IPS-20b (cell line): ENCODE results near the gene PECR.

Experiments
- H3K27ac ChIP-seq: one replicate; pipeline ENCODE4 v1.5.1; 2013; ENCODE audit warnings: low read length
- H3K27me3 ChIP-seq: 2 replicates; pipeline ENCODE4 v1.6.1; 2013; ENCODE audit warnings: mild to moderate bottlenecking, low read length, inconsistent platforms; ENCODE audit not compliant: insufficient read depth
- H3K36me3 ChIP-seq: 2 replicates; pipeline ENCODE4 v1.6.1; 2013; ENCODE audit warnings: low read depth, mild to moderate bottlenecking, inconsistent platforms, low read length, moderate library complexity; ENCODE audit not compliant: insufficient read depth
- H3K4me1 ChIP-seq: 2 replicates; pipeline ENCODE4 v1.6.1; 2013; ENCODE audit warnings: mild to moderate bottlenecking, control low read depth, inconsistent platforms, low read length, moderate library complexity; ENCODE audit not compliant: insufficient read depth
- H3K4me3 ChIP-seq: 2 replicates; pipeline ENCODE4 v1.5.1; 2013; ENCODE audit warnings: mild to moderate bottlenecking, low read length, inconsistent platforms
- H3K9ac ChIP-seq: 2 replicates; pipeline ENCODE4 v1.6.1; 2013; ENCODE audit warnings: low read depth, mild to moderate bottlenecking, inconsistent platforms, low read length, moderate library complexity
- H3K9me3 ChIP-seq: 2 replicates; pipeline ENCODE4 v1.6.1; 2013; ENCODE audit warnings: mild to moderate bottlenecking, low read depth, low read length, inconsistent platforms; ENCODE audit not compliant: insufficient read depth

The PECR gene

GRCh38 chr2:216043949-216044348 is 37.7 kb downstream of the PECR start:
- Histone ChIP-seq H3K27me3 (no peaks in the 10 kb centered on the region), H3K9ac (no peak overlapping the region), H3K9me3 (no peaks in the 10 kb centered on the region), H3K36me3 (peaks cover 21% of the 10 kb centered on the region), H3K4me3 (no peak overlapping the region), H3K27ac (no peak overlapping the region), H3K4me1 (no peaks in the 10 kb centered on the region)

- no peaks in the 10 kb centered on the region for H3K27me3 ChIP-seq
- no peak overlapping the region for H3K9ac ChIP-seq
- H3K27ac ChIP-seq, result no peak overlapping the region
- H3K4me3 ChIP-seq, result no peak overlapping the region
- H3K9me3 ChIP-seq, result no peaks in the 10 kb centered on the region
- peaks cover 28% of the 10 kb centered on the region for H3K36me3 ChIP-seq
- H3K4me1 ChIP-seq, result no peaks in the 10 kb centered on the region
Observed at GRCh38 chr2:216041438-216041837, 40.2 kb downstream of the PECR start.

- Histone ChIP-seq H3K9me3 (no peaks in the 10 kb centered on the region), H3K9ac (no peak overlapping the region), H3K27ac (no peak overlapping the region), H3K4me1 (no peaks in the 10 kb centered on the region), H3K27me3 (no peaks in the 10 kb centered on the region), H3K36me3 (peaks cover 28% of the 10 kb centered on the region), H3K4me3 (no peak overlapping the region)
Observed at GRCh38 chr2:216039918-216040317, 41.7 kb downstream of the PECR start.

- H3K4me3 ChIP-seq, result no peak overlapping the region
Observed at GRCh38 chr2:216034065-216034464, 47.5 kb downstream of the PECR start.

GRCh38 chr2:216033403-216033802 is 48.2 kb downstream of the PECR start:
- no peak overlapping the region for H3K4me3 ChIP-seq
- no peaks in the 10 kb centered on the region for H3K9me3 ChIP-seq
- H3K4me1 ChIP-seq, result no peaks in the 10 kb centered on the region

More at GRCh38 chr2:216034065-216034464, 47.5 kb downstream of the PECR start:
- Histone ChIP-seq H3K27me3 (no peaks in the 10 kb centered on the region), H3K27ac (no peak overlapping the region), H3K4me1 (no peaks in the 10 kb centered on the region), H3K9ac (no peak overlapping the region), H3K36me3 (peaks cover 11% of the 10 kb centered on the region), H3K9me3 (no peaks in the 10 kb centered on the region)

GRCh38 chr2:216031960-216032689 is 49.5 kb downstream of the PECR start:
- H3K4me1 ChIP-seq, result no peaks in the 10 kb centered on the region
- H3K27ac ChIP-seq, result no peak overlapping the region
- H3K27me3 ChIP-seq, result no peaks in the 10 kb centered on the region
- no peak overlapping the region for H3K9ac ChIP-seq
- no peak overlapping the region for H3K4me3 ChIP-seq
- peaks cover 5% of the 10 kb centered on the region; the same call in 1 of the 2 replicates for H3K36me3 ChIP-seq
- H3K9me3 ChIP-seq, result no peaks in the 10 kb centered on the region

More at GRCh38 chr2:216033403-216033802, 48.2 kb downstream of the PECR start:
- Histone ChIP-seq H3K27ac (no peak overlapping the region), H3K27me3 (no peaks in the 10 kb centered on the region), H3K36me3 (peaks cover 9% of the 10 kb centered on the region), H3K9ac (no peak overlapping the region)

GRCh38 chr2:216030216-216030615 is 51.4 kb downstream of the PECR start:
- H3K27ac ChIP-seq, result no peak overlapping the region
- H3K9me3 ChIP-seq, result no peaks in the 10 kb centered on the region
- no peaks in the 10 kb centered on the region for H3K27me3 ChIP-seq
- H3K9ac ChIP-seq, result no peak overlapping the region
- peaks cover 5% of the 10 kb centered on the region; the same call in 1 of the 2 replicates for H3K36me3 ChIP-seq
- no peaks in the 10 kb centered on the region for H3K4me1 ChIP-seq
- H3K4me3 ChIP-seq, result no peak overlapping the region

GRCh38 chr2:216029416-216030129 is 52.0 kb downstream of the PECR start:
- Histone ChIP-seq H3K27me3 (no peaks in the 10 kb centered on the region), H3K4me1 (no peaks in the 10 kb centered on the region), H3K9me3 (no peaks in the 10 kb centered on the region), H3K27ac (no peak overlapping the region), H3K9ac (no peak overlapping the region), H3K4me3 (no peak overlapping the region), H3K36me3 (peaks cover 5% of the 10 kb centered on the region; the same call in 1 of the 2 replicates)

- H3K4me1 ChIP-seq, result no peaks in the 10 kb centered on the region
- no peaks in the 10 kb centered on the region for H3K27me3 ChIP-seq
- no peak overlapping the region for H3K4me3 ChIP-seq
- H3K9me3 ChIP-seq, result no peaks in the 10 kb centered on the region
- no peak overlapping the region for H3K27ac ChIP-seq
- H3K9ac ChIP-seq, result no peak overlapping the region
- peaks cover 4% of the 10 kb centered on the region; the same call in 1 of the 2 replicates for H3K36me3 ChIP-seq
Observed at GRCh38 chr2:216024779-216025336, 56.8 kb downstream of the PECR start.

GRCh38 chr2:216023055-216023648 is 58.5 kb downstream of the PECR start:
- H3K4me3 ChIP-seq, result no peak overlapping the region

GRCh38 chr2:216021768-216022565 is 59.6 kb downstream of the PECR start:
- Histone ChIP-seq H3K4me1 (no peaks in the 10 kb centered on the region), H3K27me3 (no peaks in the 10 kb centered on the region)

More at GRCh38 chr2:216023055-216023648, 58.5 kb downstream of the PECR start:
- H3K27ac ChIP-seq, result no peak overlapping the region
- no peaks in the 10 kb centered on the region for H3K36me3 ChIP-seq
- H3K9me3 ChIP-seq, result no peaks in the 10 kb centered on the region
- H3K9ac ChIP-seq, result no peak overlapping the region
- no peaks in the 10 kb centered on the region for H3K27me3 ChIP-seq
- no peaks in the 10 kb centered on the region for H3K4me1 ChIP-seq

More at GRCh38 chr2:216021768-216022565, 59.6 kb downstream of the PECR start:
- no peaks in the 10 kb centered on the region for H3K9me3 ChIP-seq
- H3K36me3 ChIP-seq, result no peaks in the 10 kb centered on the region
- no peak overlapping the region for H3K27ac ChIP-seq
- H3K4me3 ChIP-seq, result no peak overlapping the region
- H3K9ac ChIP-seq, result no peak overlapping the region
